ENCODE results near the gene GIPC1. TPM values are rescaled to one million over a fixed set of nuclear protein-coding genes. Genes with fewer than 3 reads are reported as not detected.

Gene GIPC1
- total RNA-seq, 4 donors from 2014 or later = 147 to 432 (median 243) TPM

DNA sequence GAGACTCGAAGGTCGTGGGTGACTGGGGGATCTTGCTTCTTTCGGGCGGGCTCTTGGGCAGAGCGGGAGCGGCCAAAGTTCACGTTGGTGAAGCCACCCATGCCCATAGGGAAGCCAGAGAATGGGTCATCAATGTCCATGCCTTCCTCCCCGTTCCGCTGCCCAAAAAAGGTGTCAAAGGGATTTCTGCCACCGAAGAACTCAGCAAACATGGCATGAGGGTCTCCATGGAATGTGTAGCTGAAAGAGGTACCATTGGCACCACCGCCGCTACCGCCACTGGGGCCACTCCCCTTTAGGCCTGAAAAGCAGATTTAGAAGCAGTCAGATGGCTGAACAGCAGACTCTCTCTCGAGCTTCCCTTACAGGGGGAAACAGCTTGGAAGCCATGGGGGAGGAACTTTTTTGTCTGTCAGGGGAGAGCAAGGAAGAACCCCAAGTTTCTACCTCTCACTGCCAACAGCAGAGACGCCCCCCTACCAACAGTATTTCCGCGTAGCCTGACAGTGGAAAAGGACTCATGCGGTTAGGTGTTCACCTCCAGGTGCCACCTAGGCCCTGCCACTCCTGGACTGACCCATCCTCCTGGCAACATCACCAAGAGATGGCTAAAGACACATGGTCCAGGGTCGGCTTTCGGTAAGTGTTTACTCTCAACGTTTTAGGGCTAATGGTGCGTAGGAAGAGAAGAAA lies 21.0 kb upstream of the GIPC1 start:
- Histone ChIP-seq H3K27ac (peak overlapping the region; percentile 99 to 100 (median 100)), H3K27me3 (no peaks in the 10 kb centered on the region), H3K9me3 (no peaks in the 10 kb centered on the region), H3K4me1 (peaks cover 24 to 82% (median 44%) of the 10 kb centered on the region in 3 donors), H3K4me3 (peak overlapping the region; percentile 66 to 99 (median 96)), H3K36me3 (peaks cover 21 to 40% (median 24%) of the 10 kb centered on the region in 3 donors)
- no peak for TF ChIP-seq POLR2A (IDR thresholded peaks at IDR 0.05)
- TF ChIP-seq, protein P1, sequence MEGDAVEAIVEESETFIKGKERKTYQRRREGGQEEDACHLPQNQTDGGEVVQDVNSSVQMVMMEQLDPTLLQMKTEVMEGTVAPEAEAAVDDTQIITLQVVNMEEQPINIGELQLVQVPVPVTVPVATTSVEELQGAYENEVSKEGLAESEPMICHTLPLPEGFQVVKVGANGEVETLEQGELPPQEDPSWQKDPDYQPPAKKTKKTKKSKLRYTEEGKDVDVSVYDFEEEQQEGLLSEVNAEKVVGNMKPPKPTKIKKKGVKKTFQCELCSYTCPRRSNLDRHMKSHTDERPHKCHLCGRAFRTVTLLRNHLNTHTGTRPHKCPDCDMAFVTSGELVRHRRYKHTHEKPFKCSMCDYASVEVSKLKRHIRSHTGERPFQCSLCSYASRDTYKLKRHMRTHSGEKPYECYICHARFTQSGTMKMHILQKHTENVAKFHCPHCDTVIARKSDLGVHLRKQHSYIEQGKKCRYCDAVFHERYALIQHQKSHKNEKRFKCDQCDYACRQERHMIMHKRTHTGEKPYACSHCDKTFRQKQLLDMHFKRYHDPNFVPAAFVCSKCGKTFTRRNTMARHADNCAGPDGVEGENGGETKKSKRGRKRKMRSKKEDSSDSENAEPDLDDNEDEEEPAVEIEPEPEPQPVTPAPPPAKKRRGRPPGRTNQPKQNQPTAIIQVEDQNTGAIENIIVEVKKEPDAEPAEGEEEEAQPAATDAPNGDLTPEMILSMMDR (IDR thresholded peaks at IDR 0.05) = peak in 1 of 6 experiments; percentile 1
- WGBS, 2 donors = 13 to 15% methylated on average over 8 to 20 of the region's 22 CpGs
- DNase-seq = no peak
- intact Hi-C loops (cut with DNase I) = no loop called here

DNA sequence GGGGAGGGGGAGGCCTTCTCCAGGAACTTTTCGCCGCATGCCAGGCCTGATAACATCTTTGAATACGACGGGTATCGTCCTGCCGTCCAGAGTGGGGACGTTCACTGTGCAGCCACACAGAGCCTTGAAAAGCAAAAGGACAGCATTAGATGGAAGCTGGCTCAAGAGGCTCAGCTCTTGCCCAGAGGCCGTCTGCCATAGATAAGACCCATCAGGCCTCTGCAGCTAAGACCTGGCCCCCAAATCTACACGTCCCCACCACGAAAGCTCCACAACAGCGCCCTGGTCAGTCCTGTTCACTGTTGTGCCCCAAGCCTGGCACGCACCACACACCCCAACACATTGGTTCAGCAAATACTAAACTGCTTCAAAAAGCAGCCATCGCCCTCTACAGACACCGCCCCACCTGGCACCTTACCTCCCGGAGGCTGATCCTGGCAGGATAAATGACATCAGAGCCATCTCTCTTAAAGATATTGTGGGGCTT lies 20.2 kb upstream of the GIPC1 start:
- intact Hi-C loops (cut with DNase I) = no loop called here
- WGBS, 2 donors = 26 to 70% methylated on average over 9 to 15 of the region's 15 CpGs
- Histone ChIP-seq H3K4me3 (peak overlapping the region; percentile 66 to 99 (median 96)), H3K27ac (peak overlapping the region; percentile 99 to 100 (median 100)), H3K4me1 (peaks cover 26 to 82% (median 45%) of the 10 kb centered on the region in 3 donors), H3K36me3 (peaks cover 21 to 40% (median 24%) of the 10 kb centered on the region in 3 donors), H3K9me3 (no peaks in the 10 kb centered on the region), H3K27me3 (no peaks in the 10 kb centered on the region)
- no peak for TF ChIP-seq POLR2A (IDR thresholded peaks at IDR 0.05)
- TF ChIP-seq, protein P1 (IDR thresholded peaks at IDR 0.05) = no peak
- no peak for DNase-seq

DNA sequence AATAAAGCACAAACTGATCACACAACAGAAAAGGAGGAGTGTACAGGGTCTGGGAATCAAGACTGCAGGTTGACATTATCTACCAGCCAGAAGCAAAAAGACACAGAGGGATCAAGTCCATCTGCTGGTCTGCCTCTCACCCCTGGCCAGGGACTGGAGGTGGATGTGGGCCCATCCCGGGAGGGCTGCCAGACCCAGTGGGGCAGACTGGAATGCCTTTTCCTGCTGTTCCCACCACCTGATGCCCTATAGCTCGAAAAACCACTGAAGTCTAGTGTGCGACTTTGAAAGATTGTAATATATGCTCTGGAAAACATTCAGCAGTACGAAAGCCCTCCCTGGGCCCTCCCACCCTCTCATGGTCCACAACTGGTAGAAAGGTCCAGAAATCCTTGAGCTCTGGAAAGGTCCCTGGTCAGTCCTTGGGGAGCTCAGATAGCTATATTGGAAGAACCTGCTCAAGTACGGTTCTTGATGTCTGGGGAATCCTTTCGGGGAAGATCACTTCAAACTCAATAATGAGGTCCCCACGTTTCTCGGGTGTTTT lies 19.6 kb upstream of the GIPC1 start:
- no peak for TF ChIP-seq POLR2A (IDR thresholded peaks at IDR 0.05)
- TF ChIP-seq, protein P1 (IDR thresholded peaks at IDR 0.05) = no peak
- H3K27ac ChIP-seq = peak overlapping the region; percentile 99 to 100 (median 100)
- H3K27me3 ChIP-seq = no peaks in the 10 kb centered on the region
- H3K4me3 ChIP-seq = peak overlapping the region; percentile 66 to 99 (median 96)
- no peaks in the 10 kb centered on the region for H3K9me3 ChIP-seq
- H3K4me1 ChIP-seq = peaks cover 31 to 82% (median 46%) of the 10 kb centered on the region in 3 donors
- peaks cover 21 to 40% (median 24%) of the 10 kb centered on the region in 3 donors for H3K36me3 ChIP-seq
- 50 to 57% methylated on average over 6 to 7 of the region's 8 CpGs for WGBS, 2 donors
- no peak for DNase-seq
- intact Hi-C loops (cut with DNase I) = no loop called here

DNA sequence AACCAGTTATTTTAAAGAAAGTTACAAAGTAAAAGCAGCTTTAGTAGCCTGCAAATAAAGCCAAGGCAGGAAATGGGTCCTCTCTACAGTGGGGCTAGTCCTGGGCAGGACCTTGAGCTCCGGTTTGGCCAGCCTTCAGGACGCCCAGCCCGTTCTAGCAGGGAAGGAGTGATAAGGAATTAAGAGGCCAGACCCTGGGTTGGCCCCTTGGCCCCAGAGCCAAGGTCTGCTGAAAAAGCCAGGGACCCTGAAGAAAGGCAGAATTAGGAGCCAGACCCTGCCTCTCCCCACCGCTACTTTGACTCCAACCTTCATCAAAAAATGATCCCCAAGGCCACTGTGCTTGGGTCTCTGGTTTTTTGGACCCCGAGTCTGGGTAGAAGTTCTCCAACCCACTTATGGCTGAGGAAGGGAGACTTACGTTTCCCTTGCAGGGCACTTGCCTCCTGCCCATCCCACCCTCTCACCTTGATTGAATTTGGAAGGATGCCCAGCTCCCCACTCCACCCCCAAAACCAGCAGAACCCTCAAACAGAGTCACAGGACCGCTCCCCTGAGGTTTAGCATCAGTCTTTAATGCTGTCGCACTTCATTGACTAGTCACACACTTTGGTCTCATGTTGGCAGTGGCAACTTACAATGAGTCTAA lies 18.4 kb upstream of the GIPC1 start:
- Histone ChIP-seq H3K4me1 (peaks cover 25 to 81% (median 50%) of the 10 kb centered on the region in 3 donors), H3K27ac (peak overlapping the region; percentile 99 to 100 (median 100)), H3K9me3 (no peaks in the 10 kb centered on the region), H3K4me3 (peak overlapping the region in 3 of 4 donors; percentile 27 to 98 (median 94)), H3K36me3 (peaks cover 21 to 40% (median 24%) of the 10 kb centered on the region in 3 donors), H3K27me3 (no peaks in the 10 kb centered on the region)
- DNase-seq = no peak
- TF ChIP-seq, protein P1 (IDR thresholded peaks at IDR 0.05) = no peak
- no peak for TF ChIP-seq POLR2A (IDR thresholded peaks at IDR 0.05)
- WGBS, 2 donors = 67 to 78% methylated on average over 4 to 8 of the region's 8 CpGs
- intact Hi-C loops (cut with DNase I) = no loop called here

All from esophagus squamous epithelium (tissue), 5 donors.